Thymus (tissue), 11 donors: ENCODE results near the gene LAMC1. TPM values are rescaled to one million over a fixed set of nuclear protein-coding genes. Genes with fewer than 3 reads are reported as not detected.

Experiments used
- DNase-seq, 9 donors: peaks; one replicate each; pipeline ENCODE4 v3.0.0-alpha.2; 2013; ENCODE audit warnings: low spot score in 9 of 9, low read depth in 6 of 9, missing footprints in 1 of 9
- H3K27ac ChIP-seq, 2 donors: one replicate each; pipeline ENCODE4 v1.5.1; 2013; ENCODE audit warnings: control low read depth in 1 of 2, low read depth in 1 of 2, low read length in 1 of 2, mild to moderate bottlenecking in 1 of 2, moderate library complexity in 1 of 2
- H3K27me3 ChIP-seq, 2 donors: one replicate each; pipeline ENCODE4 v1.5.1; 2013; ENCODE audit warnings: low read length in 1 of 2; ENCODE audit not compliant: control insufficient read depth in 2 of 2, insufficient read depth in 1 of 2
- H3K36me3 ChIP-seq, 2 donors: one replicate each; pipeline ENCODE4 v1.5.1; 2013; ENCODE audit warnings: low read length in 1 of 2, mild to moderate bottlenecking in 1 of 2, moderate library complexity in 1 of 2; ENCODE audit not compliant: control insufficient read depth in 2 of 2, insufficient read depth in 2 of 2
- H3K4me1 ChIP-seq, 2 donors: one replicate each; pipeline ENCODE4 v1.5.1; 2013; ENCODE audit warnings: low read length in 2 of 2; ENCODE audit not compliant: control insufficient read depth in 2 of 2, insufficient read depth in 2 of 2
- H3K4me3 ChIP-seq, 2 donors: one replicate each; pipeline ENCODE4 v1.5.1; 2013; ENCODE audit warnings: low read length in 2 of 2, control low read depth in 1 of 2, mild to moderate bottlenecking in 1 of 2
- H3K9me3 ChIP-seq, 2 donors: one replicate each; pipeline ENCODE4 v1.5.1; 2013; ENCODE audit warnings: low read length in 1 of 2, mild to moderate bottlenecking in 1 of 2; ENCODE audit not compliant: control insufficient read depth in 2 of 2, insufficient read depth in 1 of 2
- WGBS: extraction: QIAGEN DNeasy Blood & Tissue Kit; methylation state at CpG from one replicate; pipeline ENCODE4 v1.1.7; 2013; 5-methylcytosine and 5-hydroxymethylcytosine counted together
- polyA plus RNA-seq: library from polyadenylated mRNA; stranded (reverse); fragments of 200-250 nt; gene quantifications from one replicate; pipeline ENCODE4 v1.2.3, GENCODE V29; 2013
- total RNA-seq: library from RNA; stranded (reverse); fragments of 120-200 nt; gene quantifications from one replicate; pipeline ENCODE4 v1.2.4, GENCODE V29; 2013
- donor health status: healthy.

LAMC1 gene
- total and polyA plus RNA-seq, 2 donors, result 12.6 to 20.5 TPM

- no peaks in the 10 kb centered on the region for H3K9me3 ChIP-seq
- WGBS, result 69% methylated on average over 8 of the region's 8 CpGs
- H3K4me3 ChIP-seq, result no peak overlapping the region
- H3K4me1 ChIP-seq, result no peaks in the 10 kb centered on the region
- no peaks in the 10 kb centered on the region for H3K36me3 ChIP-seq
- DNase-seq, result no peak
- no peaks in the 10 kb centered on the region for H3K27me3 ChIP-seq
- H3K27ac ChIP-seq, result no peak overlapping the region
Measured at GRCh38 chr1:183101841-183102276, 78.6 kb downstream of the LAMC1 start.

- 96% methylated on average over 11 of the region's 11 CpGs for WGBS
- Histone ChIP-seq H3K9me3 (no peaks in the 10 kb centered on the region), H3K4me1 (no peaks in the 10 kb centered on the region), H3K36me3 (no peaks in the 10 kb centered on the region), H3K27me3 (no peaks in the 10 kb centered on the region), H3K27ac (no peak overlapping the region), H3K4me3 (no peak overlapping the region)
- no peak for DNase-seq
Measured at GRCh38 chr1:183103147-183103546, 79.9 kb downstream of the LAMC1 start.

- WGBS, result 97% methylated on average over 4 of the region's 4 CpGs
- H3K27me3 ChIP-seq, result no peaks in the 10 kb centered on the region
- no peak for DNase-seq
- no peaks in the 10 kb centered on the region for H3K4me1 ChIP-seq
- H3K4me3 ChIP-seq, result no peak overlapping the region
- no peaks in the 10 kb centered on the region for H3K9me3 ChIP-seq
- no peaks in the 10 kb centered on the region for H3K36me3 ChIP-seq
- H3K27ac ChIP-seq, result no peak overlapping the region
Measured at GRCh38 chr1:183103577-183103976, 80.4 kb downstream of the LAMC1 start.

GRCh38 chr1:183105449-183105848, 82.2 kb downstream of the LAMC1 start:
- H3K9me3 ChIP-seq, result no peaks in the 10 kb centered on the region
- no peak overlapping the region for H3K4me3 ChIP-seq
- no peak overlapping the region for H3K27ac ChIP-seq
- DNase-seq, result no peak
- no peaks in the 10 kb centered on the region for H3K36me3 ChIP-seq
- no peaks in the 10 kb centered on the region for H3K4me1 ChIP-seq
- WGBS, result 92% methylated on average over 3 of the region's 3 CpGs
- no peaks in the 10 kb centered on the region for H3K27me3 ChIP-seq

- Histone ChIP-seq H3K4me3 (no peak overlapping the region), H3K27ac (no peak overlapping the region), H3K36me3 (no peaks in the 10 kb centered on the region), H3K9me3 (no peaks in the 10 kb centered on the region), H3K27me3 (no peaks in the 10 kb centered on the region), H3K4me1 (no peaks in the 10 kb centered on the region)
- 95% methylated on average over 4 of the region's 4 CpGs for WGBS
- DNase-seq, result no peak
Measured at GRCh38 chr1:183106166-183106565, 82.9 kb downstream of the LAMC1 start.

GRCh38 chr1:183106746-183107145, 83.5 kb downstream of the LAMC1 start:
- Histone ChIP-seq H3K27me3 (no peaks in the 10 kb centered on the region), H3K9me3 (no peaks in the 10 kb centered on the region)

GRCh38 chr1:183110326-183110880, 87.2 kb downstream of the LAMC1 start:
- 98% methylated on average over 8 of the region's 8 CpGs for WGBS
- no peaks in the 10 kb centered on the region for H3K27me3 ChIP-seq
- no peak overlapping the region for H3K4me3 ChIP-seq
- no peaks in the 10 kb centered on the region for H3K4me1 ChIP-seq
- no peak for DNase-seq
- no peak overlapping the region for H3K27ac ChIP-seq
- H3K36me3 ChIP-seq, result no peaks in the 10 kb centered on the region
- no peaks in the 10 kb centered on the region for H3K9me3 ChIP-seq

More at GRCh38 chr1:183106746-183107145, 83.5 kb downstream of the LAMC1 start:
- DNase-seq, result no peak
- no peak overlapping the region for H3K27ac ChIP-seq
- no peaks in the 10 kb centered on the region for H3K4me1 ChIP-seq
- 98% methylated on average over 2 of the region's 2 CpGs for WGBS
- no peaks in the 10 kb centered on the region for H3K36me3 ChIP-seq
- H3K4me3 ChIP-seq, result no peak overlapping the region

GRCh38 chr1:183114441-183114840, 91.2 kb downstream of the LAMC1 start:
- Histone ChIP-seq H3K27ac (no peak overlapping the region), H3K36me3 (no peaks in the 10 kb centered on the region), H3K4me3 (no peak overlapping the region), H3K4me1 (no peaks in the 10 kb centered on the region), H3K27me3 (no peaks in the 10 kb centered on the region), H3K9me3 (no peaks in the 10 kb centered on the region)
- WGBS, result 98% methylated on average over 9 of the region's 9 CpGs
- DNase-seq, result no peak

- H3K4me3 ChIP-seq, result no peak overlapping the region
- H3K36me3 ChIP-seq, result no peaks in the 10 kb centered on the region
- H3K9me3 ChIP-seq, result no peaks in the 10 kb centered on the region
- WGBS, result 73% methylated on average over 4 of the region's 4 CpGs
- H3K27me3 ChIP-seq, result no peaks in the 10 kb centered on the region
- no peak for DNase-seq
- H3K4me1 ChIP-seq, result no peaks in the 10 kb centered on the region
- no peak overlapping the region for H3K27ac ChIP-seq
Measured at GRCh38 chr1:183116416-183116815, 93.2 kb downstream of the LAMC1 start.

- 96% methylated on average over 3 of the region's 3 CpGs for WGBS
Measured at GRCh38 chr1:183121609-183122008, 98.4 kb downstream of the LAMC1 start.

More at GRCh38 chr1:183121609-183122008, 98.4 kb downstream of the LAMC1 start:
- no peaks in the 10 kb centered on the region for H3K4me1 ChIP-seq
- no peaks in the 10 kb centered on the region for H3K9me3 ChIP-seq
- H3K4me3 ChIP-seq, result no peak overlapping the region
- H3K27ac ChIP-seq, result no peak overlapping the region
- H3K36me3 ChIP-seq, result no peaks in the 10 kb centered on the region
- H3K27me3 ChIP-seq, result no peaks in the 10 kb centered on the region
- DNase-seq, result no peak
